GM11168 (cell line): Measurements from ENCODE around the gene FABP3.

Source experiments
- in situ Hi-C: fragments of 300-500 bp; cut with MboI; formaldehyde crosslinking; loops from one replicate; pipeline ENCODE4 v1.12.0; 2022; ENCODE audit warnings: low sequenced_read_pairs; ENCODE audit not compliant: unreplicated experiment

FABP3 gene

DNA sequence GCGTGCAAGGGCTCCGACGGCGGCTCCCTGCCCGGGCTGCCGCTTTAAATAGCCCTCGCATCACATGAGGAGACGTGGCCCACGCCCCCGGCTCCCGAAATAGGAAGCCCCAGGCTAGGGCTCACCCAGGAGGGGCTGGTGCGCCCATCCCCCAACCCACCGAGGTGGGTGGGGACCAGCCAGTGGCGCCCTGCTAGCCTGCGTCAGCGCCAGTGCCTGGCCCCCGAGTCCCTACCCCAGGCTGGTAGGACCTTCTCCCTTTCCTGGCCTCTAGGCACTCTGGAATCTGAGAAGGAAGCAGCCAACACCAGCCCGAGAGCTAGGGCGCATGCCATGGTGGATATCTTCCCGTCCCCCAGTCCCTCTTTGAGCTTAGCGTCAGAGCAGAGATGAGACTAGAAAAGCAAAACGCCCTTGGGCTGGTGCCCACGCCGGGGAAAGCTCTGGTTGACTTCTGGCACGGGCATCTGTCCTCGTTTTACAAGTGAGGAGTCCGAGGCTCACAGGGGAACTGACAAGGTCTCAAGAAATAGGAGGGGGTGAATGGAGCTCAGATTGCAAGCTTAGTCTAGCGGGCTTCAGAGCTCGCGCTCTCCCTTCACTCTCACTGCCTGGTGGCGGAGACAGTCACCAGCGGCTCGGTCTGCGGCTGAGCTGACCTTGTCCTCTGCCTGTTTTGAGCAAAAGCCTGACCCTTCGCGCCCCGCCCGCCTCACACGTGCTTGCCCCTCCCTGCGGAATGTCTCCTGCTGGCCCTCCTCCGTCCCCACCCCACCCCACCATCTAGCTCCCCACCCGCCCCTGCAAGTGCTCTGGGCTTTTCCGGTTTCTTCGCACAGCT, at the start of gene FABP3:
Gene FABP3 (minus strand): TSS at position 21 of the 841 bp plus-strand sequence. CDS start 62 bp downstream, outside the sequence.
- in situ Hi-C loops, result no loop called here

DNA sequence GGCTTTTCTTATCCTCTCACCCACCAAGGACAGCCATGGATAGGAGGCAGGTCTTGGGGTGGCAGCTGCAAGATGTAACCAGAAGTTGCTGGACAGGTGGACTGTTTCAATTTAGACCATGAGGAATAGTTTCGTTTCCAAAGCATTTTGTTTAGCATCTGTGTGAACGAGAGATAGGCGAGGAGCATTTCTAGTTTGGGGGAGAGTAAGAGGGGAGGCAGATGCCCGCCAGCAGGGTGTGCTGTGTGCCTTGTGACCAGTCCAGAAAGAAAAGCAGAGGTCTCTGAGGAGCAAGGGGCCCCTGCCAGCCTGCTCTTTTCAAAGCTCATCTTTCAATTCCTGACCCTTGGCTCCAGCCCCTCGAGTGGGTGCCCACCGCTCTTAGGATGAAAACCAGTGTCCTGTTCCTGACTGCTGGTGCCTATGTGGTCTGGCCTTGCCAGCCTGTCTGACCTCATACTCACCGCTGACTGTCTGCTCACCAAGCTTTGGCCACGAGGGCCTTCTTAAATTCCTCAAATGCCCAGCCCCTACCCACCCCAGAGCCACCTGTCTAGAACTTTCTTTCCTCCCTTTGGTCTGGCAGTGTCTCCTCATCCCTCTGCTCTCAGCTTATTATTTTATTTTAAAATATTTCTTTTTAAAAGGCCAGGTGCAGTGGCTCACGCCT, 48.6 kb upstream of the FABP3 start:
- in situ Hi-C loops, result no loop called here

DNA sequence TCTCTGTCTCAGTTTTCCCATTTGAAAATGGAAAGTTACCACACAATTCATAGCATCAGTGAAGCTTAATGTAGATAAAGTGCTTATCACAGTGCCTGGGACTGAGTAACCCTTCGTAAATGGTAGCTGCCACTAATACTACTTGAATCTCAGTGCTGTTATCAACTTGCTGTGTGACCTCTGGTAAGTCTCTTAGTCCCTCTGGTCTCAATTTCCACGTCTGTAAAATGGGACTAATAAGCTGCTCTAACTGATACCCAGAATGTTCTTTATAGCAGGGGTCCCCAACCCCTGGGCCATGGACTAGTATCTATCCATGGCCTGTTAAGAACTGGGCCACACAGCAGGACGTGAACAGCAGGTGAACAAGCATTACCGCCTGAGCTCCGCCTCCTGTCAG, 47.8 kb upstream of the FABP3 start:
- in situ Hi-C loops, result no loop called here

DNA sequence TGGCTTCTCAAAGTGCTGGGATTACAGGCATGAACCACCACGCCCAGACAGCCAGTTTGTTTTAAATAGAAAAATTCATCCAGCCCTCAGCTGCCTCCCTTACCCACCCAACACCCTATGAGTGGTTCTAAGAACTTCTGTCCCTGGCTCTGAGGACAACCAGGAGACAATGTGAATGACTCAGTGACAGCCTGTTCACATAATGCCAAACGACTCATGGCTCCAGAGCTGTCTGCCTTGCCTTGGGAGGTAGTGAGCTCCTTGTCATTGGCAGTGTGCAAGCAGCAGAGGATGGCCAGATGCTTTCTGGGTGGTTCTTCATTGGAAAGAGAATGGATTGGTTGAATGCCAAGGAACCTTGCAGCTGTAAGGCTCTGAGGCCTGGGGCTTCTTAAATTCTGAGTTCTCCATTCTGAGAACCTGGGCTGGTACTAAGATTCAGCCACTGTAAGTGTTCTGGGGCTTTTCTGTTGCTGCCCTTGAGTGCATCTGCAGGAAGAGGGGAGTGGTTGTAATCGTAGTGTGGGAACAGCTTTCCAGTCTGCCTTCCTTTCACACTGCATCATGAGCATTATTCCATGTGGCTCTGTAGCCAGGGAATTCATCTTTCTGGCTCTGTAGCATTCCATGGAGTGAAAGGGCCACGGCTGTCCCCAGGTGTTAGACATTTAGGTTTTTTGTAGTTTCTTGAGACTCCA, 45.9 kb upstream of the FABP3 start:
- in situ Hi-C loops, result no loop called here

DNA sequence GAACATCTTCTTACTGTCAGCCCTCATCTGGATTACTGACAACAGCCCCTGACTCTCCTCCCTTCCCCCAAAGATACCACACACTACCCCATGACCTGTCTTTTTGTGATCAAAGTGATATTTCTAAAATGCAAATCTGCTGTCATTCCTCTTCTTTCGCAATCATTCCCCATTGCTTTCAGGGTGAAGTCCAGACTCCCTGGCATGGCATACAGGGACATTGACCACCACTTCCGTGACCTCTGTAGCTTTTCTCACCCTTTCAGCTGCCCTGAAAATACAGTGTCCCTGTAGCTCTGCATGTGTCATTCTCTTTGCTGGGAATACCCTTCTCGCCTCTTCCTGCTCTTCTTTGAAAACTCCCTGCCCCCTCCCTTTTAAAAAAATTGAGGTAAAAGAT, 44.3 kb upstream of the FABP3 start:
- in situ Hi-C loops, result no loop called here

DNA sequence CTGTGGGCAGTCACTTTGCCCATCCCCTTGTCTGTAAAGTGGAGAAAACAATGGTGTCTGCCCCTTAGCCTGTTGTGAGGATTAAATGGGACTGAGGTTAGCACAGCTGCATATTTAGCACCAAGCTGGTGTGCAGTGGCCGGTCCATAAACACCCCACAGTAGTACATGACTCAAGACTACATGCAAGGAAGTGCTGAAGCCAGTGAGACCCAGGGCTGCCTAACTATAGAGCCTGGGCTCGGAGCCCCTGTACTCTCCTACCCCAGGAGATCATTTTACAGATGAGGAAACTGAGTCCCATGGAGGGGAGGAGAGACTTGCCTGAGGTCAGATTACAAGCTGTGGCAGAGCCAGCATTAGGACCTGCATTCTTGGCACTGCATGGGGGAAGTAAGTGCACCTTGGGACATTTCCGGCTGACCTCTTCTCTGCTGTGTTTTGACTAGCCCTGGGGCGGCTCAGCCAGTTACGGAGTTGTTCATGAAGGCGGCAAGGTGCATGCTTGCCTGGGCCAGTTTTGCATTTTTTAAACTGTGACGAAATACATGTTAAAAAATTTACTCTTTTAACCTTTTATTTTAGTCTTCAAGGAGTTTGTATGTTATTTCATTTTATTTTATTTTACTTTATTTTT, 43.3 kb upstream of the FABP3 start:
- in situ Hi-C loops, result no loop called here

DNA sequence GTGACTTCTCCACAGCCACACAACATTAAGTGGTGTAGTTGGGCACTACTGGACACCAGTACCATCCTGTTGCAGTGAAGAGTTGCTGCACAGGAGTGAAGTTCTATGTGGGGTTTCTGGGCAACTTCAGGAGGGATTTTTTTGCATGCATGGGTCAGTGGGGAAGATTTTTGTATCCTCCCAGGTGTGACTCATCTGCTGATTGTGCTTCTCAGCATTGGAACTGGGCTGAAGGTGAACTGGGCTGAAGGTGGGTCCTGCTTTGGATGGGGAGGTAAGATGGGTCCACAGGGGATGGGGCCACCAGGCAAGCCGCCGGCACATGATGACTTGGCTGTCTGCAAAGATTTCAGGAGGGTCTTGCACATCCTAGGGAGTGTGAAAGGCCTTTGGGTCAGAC, 42.8 kb upstream of the FABP3 start:
- in situ Hi-C loops, result no loop called here

DNA sequence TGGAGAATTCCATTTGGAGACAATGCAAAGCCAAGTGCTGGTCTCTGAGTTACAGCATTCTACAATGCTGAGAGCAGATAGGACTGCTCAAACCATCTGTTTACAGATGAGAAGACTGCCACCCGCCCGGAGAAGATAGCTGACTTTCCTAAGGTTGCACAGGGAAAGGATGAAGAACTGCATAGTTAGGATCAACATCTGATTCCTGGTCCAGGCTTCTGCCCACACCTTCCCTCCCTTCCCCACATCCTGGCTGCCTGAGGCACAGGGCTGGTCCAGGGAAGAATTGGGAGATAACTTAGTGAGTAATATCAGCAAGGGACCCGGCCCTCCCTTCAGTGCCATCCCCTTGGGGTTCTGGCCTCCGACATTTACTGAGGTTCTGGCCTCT, 42.1 kb upstream of the FABP3 start:
- in situ Hi-C loops, result no loop called here

DNA sequence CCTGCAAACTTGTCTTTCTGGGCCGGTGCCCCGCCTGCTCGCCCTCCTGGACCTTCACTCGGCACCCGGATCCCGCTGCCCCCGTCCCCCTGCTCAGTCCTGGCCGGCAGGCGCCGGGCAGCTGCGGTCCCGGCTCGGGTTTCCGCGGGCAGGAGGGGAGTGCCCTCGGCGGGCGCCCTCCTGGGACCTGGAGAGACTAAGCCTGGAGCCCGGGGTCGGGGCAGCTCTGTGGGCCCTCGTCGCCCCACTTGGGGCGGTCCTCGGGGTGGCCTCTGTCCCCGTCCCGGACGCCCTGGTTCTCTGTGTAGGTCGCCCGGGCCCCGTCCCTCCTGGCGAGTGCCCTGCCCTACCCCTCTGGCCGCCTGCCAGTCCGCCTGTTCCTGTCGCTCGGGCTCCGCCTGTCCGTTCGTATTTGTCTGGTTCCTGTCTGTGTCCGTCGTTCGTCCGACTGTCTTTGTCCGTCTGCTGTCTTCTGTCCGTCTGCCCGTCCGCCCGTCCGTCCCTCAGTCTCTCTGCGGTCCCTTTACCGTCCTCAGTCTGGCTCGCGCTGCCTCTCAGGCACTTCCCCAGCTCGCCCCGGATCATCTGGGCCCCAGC, 40.6 kb upstream of the FABP3 start:
- in situ Hi-C loops, result no loop called here

- in situ Hi-C loops, result no loop called here
Measured at GRCh38 chr1:31412732-31413404, 40.0 kb upstream of the FABP3 start, which contains the start of gene SERINC2. Gene SERINC2, plus strand, starts transcription at chr1:31413213. Its CDS starts 53 bp downstream, at chr1:31413266.

DNA sequence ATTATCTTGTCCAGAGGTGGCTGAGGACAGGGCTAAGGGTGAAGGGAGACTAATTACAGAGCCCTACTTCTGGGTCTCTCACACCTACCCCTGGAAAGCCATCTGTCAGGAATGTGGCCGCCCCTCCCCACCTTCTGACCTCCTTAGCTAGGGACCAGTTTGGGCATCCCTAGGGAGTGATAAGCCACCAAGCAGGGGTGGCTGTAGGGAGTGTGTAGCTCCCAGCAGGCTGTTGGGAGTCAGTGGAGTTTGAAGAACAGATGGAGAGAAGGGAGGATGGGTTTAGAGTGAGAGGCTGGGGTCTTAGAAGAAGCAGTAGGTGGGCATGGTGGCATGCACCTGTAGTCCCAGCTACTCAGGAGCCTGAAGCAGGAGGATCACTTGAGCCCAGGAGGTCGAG, 39.3 kb upstream of the FABP3 start:
- in situ Hi-C loops, result no loop called here

DNA sequence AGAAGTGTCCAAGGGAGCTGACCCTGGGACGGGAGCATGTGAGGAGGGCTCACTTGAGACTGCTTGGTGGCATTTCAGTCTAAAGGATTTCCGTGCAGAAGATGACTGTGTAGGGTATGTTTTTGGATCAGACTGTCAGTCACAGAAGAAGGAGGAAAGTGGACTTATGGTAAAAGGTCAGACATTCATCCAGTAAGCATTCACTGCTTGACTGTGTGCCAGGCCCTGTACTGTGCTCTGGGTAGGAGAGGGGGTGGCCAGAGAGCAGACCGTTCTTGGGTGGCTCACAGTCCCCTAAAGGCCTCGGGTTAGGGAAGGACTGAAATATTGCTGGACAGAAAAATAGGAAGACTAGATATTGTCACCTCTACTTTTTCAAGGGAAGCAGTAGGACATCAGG, 38.0 kb upstream of the FABP3 start:
- in situ Hi-C loops, result no loop called here

- in situ Hi-C loops, result no loop called here
Measured at GRCh38 chr1:31409946-31410858, 37.3 kb upstream of the FABP3 start.

- in situ Hi-C loops, result no loop called here
Measured at GRCh38 chr1:31408788-31409318, 36.0 kb upstream of the FABP3 start.

DNA sequence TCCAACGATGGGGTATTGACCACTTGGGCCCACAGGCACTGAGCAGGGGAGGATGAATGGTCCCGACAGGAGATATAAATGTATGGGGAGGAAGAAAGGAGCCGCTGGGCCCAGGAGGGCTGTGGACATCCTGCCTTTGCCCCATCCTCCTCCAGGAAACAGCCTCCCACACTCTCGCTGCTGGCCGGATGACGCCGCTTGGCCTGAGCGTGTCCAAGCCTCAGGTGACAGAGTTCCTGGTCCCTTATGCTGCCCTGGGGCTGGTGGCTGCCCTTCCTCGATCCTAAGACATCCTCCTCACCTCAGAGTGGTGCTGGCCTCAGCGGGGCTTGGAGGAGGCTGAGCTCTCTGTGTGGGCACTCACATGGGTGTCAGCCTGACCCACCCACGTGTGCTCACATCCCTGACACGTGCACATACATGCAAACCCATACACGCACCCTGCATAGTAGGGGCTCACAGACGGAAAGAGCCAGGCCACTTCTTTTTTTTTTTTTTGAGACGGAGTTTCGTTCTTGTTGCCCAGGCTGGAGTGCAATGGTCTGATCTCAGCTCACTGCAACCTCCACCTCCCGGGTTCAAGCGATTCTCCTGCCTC, 34.3 kb upstream of the FABP3 start:
- in situ Hi-C loops, result no loop called here

- in situ Hi-C loops, result no loop called here
Measured at GRCh38 chr1:31405578-31406245, 32.8 kb upstream of the FABP3 start.

GRCh38 chr1:31401241-31401640, 28.4 kb upstream of the FABP3 start:
- in situ Hi-C loops, result no loop called here
